HCT116 (cell line): ENCODE data around the gene CEMP1. TPM values are rescaled to one million over a fixed set of nuclear protein-coding genes. Genes with fewer than 3 reads are reported as not detected.

Source experiments
- ATAC-seq: fragments of 200-7000 bp; cut with Tn5 transposase; 2 replicates; pipeline ENCODE4 v1.9.1; 2020; ENCODE audit warnings: mild to moderate bottlenecking, moderate library complexity
- BruUV-seq: library from RNA; stranded (reverse); fragments of 400-500 nt; replicated peaks from 2 replicates; lab custom pipeline; 2021; lab: Mats Ljungman, UMichigan
- CTCF ChIA-PET: fragments of 300-600 bp; sonication (Branson Sonifier 250); formaldehyde crosslinking; loops from one replicate; lab custom pipeline; 2021; ENCODE audit warnings: antibody characterized with exemption; lab: Charles Lee
- POLR2A ChIA-PET: fragments of 300-600, 350-600 bp; sonication (Branson Sonifier 250); formaldehyde crosslinking; loops from one replicate; lab custom pipeline; 2021; ENCODE audit warnings: antibody characterized with exemption; lab: Charles Lee
- RAD21 ChIA-PET, 2 experiments: fragments of 300-600 bp; sonication (Branson Sonifier 250); formaldehyde crosslinking; loops; one replicate each; lab custom pipeline; 2023; ENCODE audit warnings: low total read pairs in 2 of 2; ENCODE audit not compliant: uncharacterized antibody in 2 of 2, unreplicated experiment in 2 of 2, low non-redundant PET in 1 of 2; lab: Charles Lee
- DNase-seq: peaks from one replicate; pipeline ENCODE4 v3.0.0-alpha.2; 2010; ENCODE audit warnings: low read depth, low spot score
- H2AFZ ChIP-seq: fragments of 200-600 bp; shearing (Covaris generic), sonication (generic); 2 replicates; pipeline ENCODE4 v1.6.1; 2017; ENCODE audit warnings: low read depth, mixed run types, mixed read lengths, antibody characterized with exemption, low read length; ENCODE audit not compliant: poor library complexity, severe bottlenecking
- H3K27ac ChIP-seq: 2 replicates; pipeline ENCODE4 v1.5.1; 2012; ENCODE audit warnings: low read depth, low read length
- H3K27me3 ChIP-seq: fragments of 200-600 bp; sonication (generic); 2 replicates; pipeline ENCODE4 v1.6.1; 2016; ENCODE audit warnings: mixed run types, low read length, mixed read lengths; ENCODE audit not compliant: insufficient read depth
- H3K36me3 ChIP-seq, 2 experiments: fragments of 200-500 bp in 1 of 2; fragments of 200-600 bp in 1 of 2; sonication (Bioruptor generic) in 1 of 2; sonication (generic) in 1 of 2; 2 replicates each; pipeline versions ENCODE4 v1.5.1 to v1.6.1; 2014 to 2016; ENCODE audit warnings: low read length in 2 of 2, inconsistent platforms in 1 of 2, mixed read lengths in 1 of 2, mixed run types in 1 of 2; ENCODE audit not compliant: insufficient read depth in 2 of 2, control insufficient read depth in 1 of 2
- H3K4me1 ChIP-seq, 2 experiments: fragments of 200-600 bp in 1 of 2; sonication (generic) in 1 of 2; 2 replicates each; pipeline versions ENCODE4 v1.5.1 to v1.6.1; 2012 to 2017; ENCODE audit warnings: low read length in 2 of 2, inconsistent platforms in 1 of 2, mild to moderate bottlenecking in 1 of 2, mixed read lengths in 1 of 2, mixed run types in 1 of 2, moderate library complexity in 1 of 2; ENCODE audit not compliant: insufficient read depth in 2 of 2, control insufficient read depth in 1 of 2
- H3K4me2 ChIP-seq: fragments of 200-600 bp; sonication (generic); 2 replicates; pipeline ENCODE4 v1.6.1; 2017; ENCODE audit warnings: mixed run types, low read length, mixed read lengths
- H3K4me3 ChIP-seq, 2 experiments: fragments of 200-600 bp in 1 of 2; sonication (generic) in 1 of 2; replicated peaks in 1 of 2; 2 replicates each; pipeline ENCODE4 v1.5.1; 2011 to 2016; ENCODE audit warnings: low read length in 2 of 2, control low read depth in 1 of 2, low read depth in 1 of 2, mild to moderate bottlenecking in 1 of 2, mixed read lengths in 1 of 2, mixed run types in 1 of 2
- H3K79me2 ChIP-seq: fragments of 200-600 bp; sonication (generic); 2 replicates; pipeline ENCODE4 v1.6.1; 2017; ENCODE audit warnings: mild to moderate bottlenecking, mixed run types, low read length, moderate library complexity, mixed read lengths; ENCODE audit not compliant: insufficient read depth
- H3K9ac ChIP-seq: fragments of 200-600 bp; sonication (generic); 2 replicates; pipeline ENCODE4 v1.6.1; 2016; ENCODE audit warnings: low read length, mixed read lengths
- H3K9me2 ChIP-seq: fragments of 200-600 bp; sonication (generic), shearing (Covaris generic); 2 replicates; pipeline ENCODE4 v1.6.1; 2017; ENCODE audit warnings: mixed run types, mild to moderate bottlenecking, moderate library complexity; ENCODE audit not compliant: insufficient read depth
- H3K9me3 ChIP-seq, 2 experiments: fragments of 200-500 bp in 1 of 2; fragments of 200-600 bp in 1 of 2; sonication (Bioruptor generic) in 1 of 2; sonication (generic) in 1 of 2; 2 replicates each; pipeline ENCODE4 v1.6.1; 2014 to 2017; ENCODE audit warnings: low read length in 2 of 2, mixed read lengths in 2 of 2, inconsistent platforms in 1 of 2, low read depth in 1 of 2, mild to moderate bottlenecking in 1 of 2, mixed run types in 1 of 2, moderate library complexity in 1 of 2; ENCODE audit not compliant: control insufficient read depth in 1 of 2, insufficient read depth in 1 of 2
- H4K20me1 ChIP-seq: fragments of 200-600 bp; sonication (generic), shearing (Covaris generic); 2 replicates; pipeline ENCODE4 v1.6.1; 2017; ENCODE audit warnings: mixed run types, mild to moderate bottlenecking, moderate library complexity; ENCODE audit not compliant: insufficient read depth
- ATF3 ChIP-seq: IDR thresholded peaks from 2 replicates; pipeline ENCODE4 v1.6.1; 2012
- CBX3 ChIP-seq: IDR thresholded peaks from 2 replicates; pipeline ENCODE4 v1.6.1; 2012; ENCODE audit warnings: low read depth
- EZH2 ChIP-seq: fragments of 200-600 bp; sonication (generic); IDR thresholded peaks from 2 replicates; pipeline ENCODE4 v1.6.1; 2017; ENCODE audit warnings: antibody characterized with exemption, mixed run types
- JUND ChIP-seq: IDR thresholded peaks from 2 replicates; pipeline ENCODE4 v1.6.1; 2012
- MAX ChIP-seq: IDR thresholded peaks from 2 replicates; pipeline ENCODE4 v1.6.1; 2012
- POLR2A ChIP-seq: IDR thresholded peaks from 2 replicates; pipeline ENCODE4 v1.7.0; 2011; ENCODE audit warnings: borderline replicate concordance; ENCODE audit not compliant: insufficient read depth, insufficient read length; ENCODE audit errors: extremely low read depth
- REST ChIP-seq: IDR thresholded peaks from 2 replicates; pipeline ENCODE4 v1.6.1; 2012; ENCODE audit warnings: low read depth
- SIN3A ChIP-seq: IDR thresholded peaks from 2 replicates; pipeline ENCODE4 v1.6.1; 2012; ENCODE audit warnings: low read depth
- SRF ChIP-seq: IDR thresholded peaks from 2 replicates; pipeline ENCODE4 v1.6.1; 2012; ENCODE audit warnings: low read depth
- TCF7L2 ChIP-seq: IDR thresholded peaks from 2 replicates; pipeline ENCODE4 v1.7.0; 2011; ENCODE audit warnings: borderline replicate concordance, inconsistent platforms; ENCODE audit not compliant: insufficient read depth, insufficient read length; ENCODE audit errors: extremely low read depth
- ZBTB33 ChIP-seq: IDR thresholded peaks from 2 replicates; pipeline ENCODE4 v1.6.1; 2011; ENCODE audit warnings: mild to moderate bottlenecking, low read length, moderate library complexity; ENCODE audit not compliant: insufficient replicate concordance; ENCODE audit errors: extremely low read depth
- intact Hi-C: fragments of 100-400 bp; cut with micrococcal nuclease; formaldehyde crosslinking; loops from 2 replicates; pipeline ENCODE4 v1.10.0; 2022
- microRNA counts: library from miRNA; unstranded; fragments of <30 nt; microRNA quantifications from one replicate; lab custom pipeline; 2015
- microRNA-seq: library from miRNA; unstranded; fragments of <30 nt; microRNA quantifications from one replicate; pipeline ENCODE4, GENCODE V29; 2016; ENCODE audit warnings: borderline number of aligned reads
- total RNA-seq: library from RNA; stranded (reverse); gene quantifications from one replicate; pipeline ENCODE4 v1.2.1, GENCODE V29; 2021; ENCODE audit not compliant: unreplicated experiment

Gene CEMP1
- total RNA-seq, 1 experiment from 2014 or later, result 0.32 TPM

- POLR2A ChIA-PET, result no interaction called here
- no peaks in the 10 kb centered on the region for H3K9me3 ChIP-seq
- H3K4me1 ChIP-seq, result peaks cover 3 to 6% of the 10 kb centered on the region in 2 experiments
- no peaks in the 10 kb centered on the region for H3K36me3 ChIP-seq
- no peak for ATAC-seq
- H3K79me2 ChIP-seq, result peaks cover 37% of the 10 kb centered on the region; the same call in 1 of the 2 replicates
- H3K27me3 ChIP-seq, result no peaks in the 10 kb centered on the region
- no peaks in the 10 kb centered on the region for H4K20me1 ChIP-seq
- TF ChIP-seq MAX, result no peak
- no peak for TF ChIP-seq POLR2A
- TF ChIP-seq EZH2, result no peak
- no peak for TF ChIP-seq ZBTB33
- TF ChIP-seq JUND, result no peak
- TF ChIP-seq TCF7L2, result no peak
- no peak for TF ChIP-seq SRF
- no peak for TF ChIP-seq CBX3
- TF ChIP-seq SIN3A, result no peak
- no peak for TF ChIP-seq REST
- TF ChIP-seq ATF3, result no peak
- TF ChIP-seq, all 23 proteins: peak for 0
- Histone ChIP-seq H3K4me3 (no peak overlapping the region), H3K27ac (no peak overlapping the region), H2AFZ (no peak overlapping the region), H3K9ac (no peak overlapping the region), H3K9me2 (no peaks in the 10 kb centered on the region), H3K4me2 (no peak overlapping the region)
- DNase-seq, result no peak
- intact Hi-C loops, result no loop called here
- BruUV-seq, result no TSS peak
- CTCF ChIA-PET, result no interaction called here
- RAD21 ChIA-PET, result no interaction called here
These were observed 50.3 kb downstream of the CEMP1 start for GRCh38 chr16:2480948-2481347.

MicroRNA genes within 50 kb of the gene (microRNA counts, 767-probe panel; counts per million panel counts)
- not detected for microRNA hsa-miR-3178 (lab: Ali Mortazavi, UCI)

Small RNA genes within 50 kb of the gene (microRNA-seq; reads per million reads assigned to microRNA genes)
- gene MIR3178, result not detected

Other genes with a start within 250 kb of the CEMP1 start
- 5.4 TPM for gene ABCA3, start 190.7 kb downstream of the CEMP1 start, total RNA-seq
- gene CCNF, start 102.0 kb downstream of the CEMP1 start, total RNA-seq, result 60.8 TPM
- 26.5 TPM for gene TEDC2, start 71.3 kb downstream of the CEMP1 start, total RNA-seq
- gene NTN3, start 60.1 kb downstream of the CEMP1 start, total RNA-seq, result 0.30 TPM
- 24.6 TPM for gene TBC1D24, start 56.3 kb downstream of the CEMP1 start, total RNA-seq
- gene ATP6V0C, start 17.5 kb downstream of the CEMP1 start, total RNA-seq, result 187 TPM
- 42.9 TPM for gene AMDHD2, start 11.0 kb downstream of the CEMP1 start, total RNA-seq
- 36.1 TPM for gene PDPK1, start 6.6 kb upstream of the CEMP1 start, total RNA-seq
- 42.1 TPM for gene KCTD5, start 151.1 kb upstream of the CEMP1 start, total RNA-seq
- 3.3 TPM for gene PRSS27, start 188.8 kb upstream of the CEMP1 start, total RNA-seq
- 541 TPM for gene SRRM2, start 221.2 kb upstream of the CEMP1 start, total RNA-seq
- gene ELOB, start 245.9 kb upstream of the CEMP1 start, total RNA-seq, result 239 TPM